Measurements from ENCODE around the gene ADI1.

Gene ADI1

GRCh38 chr2:3520591-3520990, 1.3 kb upstream of the ADI1 start:
- Histone ChIP-seq H3K4ac (ENCODE audit: low read length) (no peak overlapping the region), H2BK15ac (ENCODE audit: low read length) (no peak overlapping the region), H3K27ac (replicated peaks; ENCODE audit: low read length) (no peak overlapping the region), H3K36me3 (replicated peaks in 1 of 2; ENCODE audit: control insufficient read depth in 2 of 2, insufficient read depth in 2 of 2, low read length in 2 of 2) (peaks cover 0 to 9% of the 10 kb centered on the region in 2 donors), H3K14ac (ENCODE audit: low read length) (no peak overlapping the region), H3K27me3 (ENCODE audit: control insufficient read depth in 3 of 3, insufficient read depth in 3 of 3, low read depth in 1 of 3, low read length in 3 of 3) (no peaks in the 10 kb centered on the region), H3K4me3 (ENCODE audit: low read length in 2 of 2) (peak overlapping the region in 1 of 2 donors; percentile 78), H2AK5ac (ENCODE audit: low read depth, low read length) (peak overlapping the region; percentile 2), H2BK120ac (ENCODE audit: low read depth, low read length) (no peak overlapping the region), H3K4me2 (ENCODE audit: insufficient read depth, low read length, poor library complexity, severe bottlenecking) (no peak overlapping the region), H3K18ac (ENCODE audit: low read length) (no peak overlapping the region), H3K9ac (ENCODE audit: low read depth, low read length, poor library complexity) (no peak overlapping the region), H2AFZ (ENCODE audit: low read length) (no peak overlapping the region), H3K23ac (ENCODE audit: low read depth, low read length, poor library complexity) (no peak overlapping the region), H2BK12ac (ENCODE audit: low read length) (no peak overlapping the region), H4K91ac (ENCODE audit: low read depth, low read length, poor library complexity) (no peak overlapping the region), H4K8ac (ENCODE audit: low read depth, low read length) (no peak overlapping the region), H3K9me3 (replicated peaks in 1 of 2; ENCODE audit: control insufficient read depth in 2 of 2, insufficient read depth in 1 of 2, low read depth in 1 of 2, low read length in 2 of 2) (no peaks in the 10 kb centered on the region), H3K79me1 (ENCODE audit: low read depth, low read length) (peaks cover 2% of the 10 kb centered on the region), H2BK5ac (ENCODE audit: low read length) (no peak overlapping the region), H3K4me1 (ENCODE audit: control insufficient read depth in 2 of 2, insufficient read depth in 1 of 2, low read depth in 1 of 2, low read length in 2 of 2) (peaks cover 0 to 3% of the 10 kb centered on the region in 2 donors)
- no peak for DNase-seq (ENCODE audit: low spot score)
- no CpG with 5 or more reads among the region's 6 CpGs for WGBS, 2 donors (ENCODE audit: extremely low coverage in 2 of 2, insufficient read length in 2 of 2, insufficient replicate concordance in 1 of 2)

DNA sequence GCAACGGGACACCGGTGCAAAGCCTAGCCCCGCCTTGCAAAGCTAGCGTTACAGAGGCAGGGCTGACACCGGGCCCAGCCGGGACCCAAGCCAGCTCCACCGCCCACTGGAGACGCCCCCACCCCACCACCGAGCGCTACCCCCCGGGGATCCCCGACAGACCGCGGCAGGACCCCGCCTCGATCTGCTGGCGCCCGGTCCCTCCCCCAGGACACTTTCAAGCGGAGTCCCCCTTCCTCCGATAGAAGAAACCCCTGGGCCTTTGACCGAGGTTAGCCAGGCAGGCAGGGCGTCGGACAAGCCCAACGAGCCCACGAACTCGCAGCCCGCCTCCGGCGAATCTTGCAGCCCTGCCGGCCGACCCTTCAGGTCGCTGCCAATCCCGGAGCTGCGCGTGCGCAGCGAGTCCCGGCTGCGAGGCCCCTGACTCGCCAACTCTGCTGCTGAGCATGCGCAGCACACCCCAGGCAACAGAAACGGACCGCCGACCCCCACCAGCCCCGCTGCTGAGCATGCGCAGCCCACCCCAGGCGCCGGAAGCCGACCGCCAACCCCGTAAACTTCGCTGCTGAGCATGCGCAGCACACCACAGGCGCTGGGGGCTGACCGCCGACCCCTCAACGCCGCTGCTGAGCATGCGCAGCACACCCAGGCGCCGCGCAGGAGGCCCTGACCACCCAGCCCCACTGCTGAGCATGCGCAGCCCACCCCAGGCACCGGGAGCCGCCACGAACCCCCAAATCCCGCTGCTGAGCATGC, 656 bp downstream of the ADI1 start:
- no peak overlapping the region for H4K91ac ChIP-seq (ENCODE audit: low read depth, low read length, poor library complexity)
- peak overlapping the region; percentile 78 to 95 for H3K4me3 ChIP-seq (ENCODE audit: low read length in 2 of 2)
- no peaks in the 10 kb centered on the region for H3K27me3 ChIP-seq (ENCODE audit: control insufficient read depth in 3 of 3, insufficient read depth in 3 of 3, low read depth in 1 of 3, low read length in 3 of 3)
- H3K14ac ChIP-seq (ENCODE audit: low read length): no peak overlapping the region
- H4K8ac ChIP-seq (ENCODE audit: low read depth, low read length): no peak overlapping the region
- H3K4me2 ChIP-seq (ENCODE audit: insufficient read depth, low read length, poor library complexity, severe bottlenecking): peak overlapping the region; percentile 87
- peak overlapping the region; percentile 96 for H3K27ac ChIP-seq (replicated peaks; ENCODE audit: low read length)
- peak overlapping the region; percentile 95 for H2BK15ac ChIP-seq (ENCODE audit: low read length)
- no peak overlapping the region for H2BK12ac ChIP-seq (ENCODE audit: low read length)
- peak overlapping the region; percentile 99 for H3K23ac ChIP-seq (ENCODE audit: low read depth, low read length, poor library complexity)
- H2BK5ac ChIP-seq (ENCODE audit: low read length): peak overlapping the region; percentile 96
- peak overlapping the region; percentile 41 for H3K4ac ChIP-seq (ENCODE audit: low read length)
- peaks cover 0 to 18% of the 10 kb centered on the region in 2 donors for H3K36me3 ChIP-seq (replicated peaks in 1 of 2; ENCODE audit: control insufficient read depth in 2 of 2, insufficient read depth in 2 of 2, low read length in 2 of 2)
- peak; percentile 99 for DNase-seq (ENCODE audit: low spot score)
- WGBS, 2 donors (ENCODE audit: extremely low coverage in 2 of 2, insufficient read length in 2 of 2, insufficient replicate concordance in 1 of 2): no CpG with 5 or more reads among the region's 67 CpGs
- no peak overlapping the region for H2BK120ac ChIP-seq (ENCODE audit: low read depth, low read length)
- peaks cover 2% of the 10 kb centered on the region for H3K79me1 ChIP-seq (ENCODE audit: low read depth, low read length)
- peak overlapping the region; percentile 97 for H2AFZ ChIP-seq (ENCODE audit: low read length)
- H3K9ac ChIP-seq (ENCODE audit: low read depth, low read length, poor library complexity): peak overlapping the region; percentile 92
- no peaks in the 10 kb centered on the region for H3K9me3 ChIP-seq (replicated peaks in 1 of 2; ENCODE audit: control insufficient read depth in 2 of 2, insufficient read depth in 1 of 2, low read depth in 1 of 2, low read length in 2 of 2)
- H3K18ac ChIP-seq (ENCODE audit: low read length): peak overlapping the region; percentile 95
- H2AK5ac ChIP-seq (ENCODE audit: low read depth, low read length): peak overlapping the region; percentile 78
- H3K4me1 ChIP-seq (ENCODE audit: control insufficient read depth in 2 of 2, insufficient read depth in 1 of 2, low read depth in 1 of 2, low read length in 2 of 2): peaks cover 0 to 3% of the 10 kb centered on the region in 2 donors

DNA sequence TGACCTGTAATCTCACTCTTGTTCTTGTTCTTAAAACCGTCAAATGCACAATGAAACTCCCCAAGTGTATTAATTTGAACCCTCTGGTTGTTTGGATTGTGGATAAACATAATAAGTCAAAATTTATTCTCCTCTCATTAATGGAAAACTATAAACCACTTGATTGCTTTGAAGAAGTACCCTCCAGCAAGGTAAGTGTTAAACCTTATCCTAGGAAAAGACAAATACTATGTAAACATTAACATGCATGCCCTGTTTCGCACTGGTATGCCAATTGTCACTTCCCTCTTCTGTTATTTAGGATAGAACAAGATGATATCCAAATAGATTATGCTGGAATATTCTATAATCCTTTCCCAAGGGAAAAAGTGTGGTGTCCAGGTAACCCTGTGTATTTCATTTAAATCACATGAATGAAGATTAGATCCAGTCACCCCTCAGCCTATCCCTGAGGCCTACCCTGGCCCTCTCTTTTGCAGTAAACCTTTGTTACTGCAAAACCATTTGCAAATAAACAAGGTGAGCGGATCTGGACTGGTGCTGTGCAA, 1.3 kb downstream of the ADI1 start:
- Histone ChIP-seq H4K91ac (ENCODE audit: low read depth, low read length, poor library complexity) (no peak overlapping the region), H2AK5ac (ENCODE audit: low read depth, low read length) (peak overlapping the region; percentile 78), H3K4me3 (ENCODE audit: low read length in 2 of 2) (peak overlapping the region; percentile 59 to 95), H2BK120ac (ENCODE audit: low read depth, low read length) (no peak overlapping the region), H3K79me1 (ENCODE audit: low read depth, low read length) (peaks cover 2% of the 10 kb centered on the region), H3K18ac (ENCODE audit: low read length) (peak overlapping the region; percentile 95), H2AFZ (ENCODE audit: low read length) (peak overlapping the region; percentile 73), H3K23ac (ENCODE audit: low read depth, low read length, poor library complexity) (no peak overlapping the region), H3K14ac (ENCODE audit: low read length) (no peak overlapping the region), H3K9ac (ENCODE audit: low read depth, low read length, poor library complexity) (peak overlapping the region; percentile 92), H3K4me2 (ENCODE audit: insufficient read depth, low read length, poor library complexity, severe bottlenecking) (peak overlapping the region; percentile 87), H3K4ac (ENCODE audit: low read length) (peak overlapping the region; percentile 41), H2BK15ac (ENCODE audit: low read length) (peak overlapping the region; percentile 95), H2BK12ac (ENCODE audit: low read length) (no peak overlapping the region), H3K27me3 (ENCODE audit: control insufficient read depth in 3 of 3, insufficient read depth in 3 of 3, low read depth in 1 of 3, low read length in 3 of 3) (no peaks in the 10 kb centered on the region), H3K27ac (replicated peaks; ENCODE audit: low read length) (peak overlapping the region; percentile 96), H3K9me3 (replicated peaks in 1 of 2; ENCODE audit: control insufficient read depth in 2 of 2, insufficient read depth in 1 of 2, low read depth in 1 of 2, low read length in 2 of 2) (no peaks in the 10 kb centered on the region), H2BK5ac (ENCODE audit: low read length) (peak overlapping the region; percentile 89), H3K4me1 (ENCODE audit: control insufficient read depth in 2 of 2, insufficient read depth in 1 of 2, low read depth in 1 of 2, low read length in 2 of 2) (peaks cover 0 to 3% of the 10 kb centered on the region in 2 donors), H3K36me3 (replicated peaks in 1 of 2; ENCODE audit: control insufficient read depth in 2 of 2, insufficient read depth in 2 of 2, low read length in 2 of 2) (peaks cover 1 to 24% of the 10 kb centered on the region in 2 donors), H4K8ac (ENCODE audit: low read depth, low read length) (no peak overlapping the region)
- no peak for DNase-seq (ENCODE audit: low spot score)
- no CpG with 5 or more reads among the region's 3 CpGs for WGBS, 2 donors (ENCODE audit: extremely low coverage in 2 of 2, insufficient read length in 2 of 2, insufficient replicate concordance in 1 of 2)

- peaks cover 3% of the 10 kb centered on the region in 2 donors for H3K4me1 ChIP-seq (ENCODE audit: control insufficient read depth in 2 of 2, insufficient read depth in 1 of 2, low read depth in 1 of 2, low read length in 2 of 2)
- no peak overlapping the region for H2AK5ac ChIP-seq (ENCODE audit: low read depth, low read length)
- peaks cover 2% of the 10 kb centered on the region for H3K79me1 ChIP-seq (ENCODE audit: low read depth, low read length)
- no peaks in the 10 kb centered on the region for H3K27me3 ChIP-seq (ENCODE audit: control insufficient read depth in 3 of 3, insufficient read depth in 3 of 3, low read depth in 1 of 3, low read length in 3 of 3)
- no peak overlapping the region for H2BK12ac ChIP-seq (ENCODE audit: low read length)
- DNase-seq (ENCODE audit: low spot score): no peak
- H3K36me3 ChIP-seq (replicated peaks in 1 of 2; ENCODE audit: control insufficient read depth in 2 of 2, insufficient read depth in 2 of 2, low read length in 2 of 2): peaks cover 1 to 35% of the 10 kb centered on the region in 2 donors
- no peak overlapping the region for H3K23ac ChIP-seq (ENCODE audit: low read depth, low read length, poor library complexity)
- no peak overlapping the region for H2BK120ac ChIP-seq (ENCODE audit: low read depth, low read length)
- H3K27ac ChIP-seq (replicated peaks; ENCODE audit: low read length): no peak overlapping the region
- H2AFZ ChIP-seq (ENCODE audit: low read length): no peak overlapping the region
- H3K4ac ChIP-seq (ENCODE audit: low read length): no peak overlapping the region
- no peak overlapping the region for H3K9ac ChIP-seq (ENCODE audit: low read depth, low read length, poor library complexity)
- no CpG with 5 or more reads among the region's 3 CpGs for WGBS, 2 donors (ENCODE audit: extremely low coverage in 2 of 2, insufficient read length in 2 of 2, insufficient replicate concordance in 1 of 2)
- H3K4me2 ChIP-seq (ENCODE audit: insufficient read depth, low read length, poor library complexity, severe bottlenecking): no peak overlapping the region
- H2BK5ac ChIP-seq (ENCODE audit: low read length): no peak overlapping the region
- H3K9me3 ChIP-seq (replicated peaks in 1 of 2; ENCODE audit: control insufficient read depth in 2 of 2, insufficient read depth in 1 of 2, low read depth in 1 of 2, low read length in 2 of 2): no peaks in the 10 kb centered on the region
- H4K8ac ChIP-seq (ENCODE audit: low read depth, low read length): no peak overlapping the region
- H2BK15ac ChIP-seq (ENCODE audit: low read length): no peak overlapping the region
- no peak overlapping the region for H4K91ac ChIP-seq (ENCODE audit: low read depth, low read length, poor library complexity)
- H3K4me3 ChIP-seq (ENCODE audit: low read length in 2 of 2): no peak overlapping the region
- H3K14ac ChIP-seq (ENCODE audit: low read length): no peak overlapping the region
- no peak overlapping the region for H3K18ac ChIP-seq (ENCODE audit: low read length)
Observed at GRCh38 chr2:3516831-3517230, 2.5 kb downstream of the ADI1 start.

Data from neuronal stem cell (in vitro differentiated cells).